ENCODE data around the gene WNT5A.

- no peak for TF ChIP-seq EZH2 (IDR thresholded peaks at IDR 0.05; ENCODE audit: insufficient read depth, poor library complexity, severe bottlenecking)
- TF ChIP-seq EZH2phosphoT487 (IDR thresholded peaks at IDR 0.05; ENCODE audit: insufficient read depth, low read depth) = no peak
Measured at GRCh38 chr3:55476515-55476914, 10.6 kb downstream of the WNT5A start.

Data from GM23248 (cell line).